GM10266 (cell line): ENCODE data around the gene RSPH1.

Experiments
- DNase-seq: peaks from one replicate; pipeline ENCODE4 v3.0.0; 2012; ENCODE audit errors: extremely low spot score
- CTCF ChIP-seq: IDR thresholded peaks from 2 replicates; pipeline ENCODE4 v1.5.1; 2012; ENCODE audit warnings: mild to moderate bottlenecking, low read depth; ENCODE audit not compliant: control insufficient read depth, insufficient read depth; ENCODE audit errors: missing control alignments

Gene RSPH1

DNA sequence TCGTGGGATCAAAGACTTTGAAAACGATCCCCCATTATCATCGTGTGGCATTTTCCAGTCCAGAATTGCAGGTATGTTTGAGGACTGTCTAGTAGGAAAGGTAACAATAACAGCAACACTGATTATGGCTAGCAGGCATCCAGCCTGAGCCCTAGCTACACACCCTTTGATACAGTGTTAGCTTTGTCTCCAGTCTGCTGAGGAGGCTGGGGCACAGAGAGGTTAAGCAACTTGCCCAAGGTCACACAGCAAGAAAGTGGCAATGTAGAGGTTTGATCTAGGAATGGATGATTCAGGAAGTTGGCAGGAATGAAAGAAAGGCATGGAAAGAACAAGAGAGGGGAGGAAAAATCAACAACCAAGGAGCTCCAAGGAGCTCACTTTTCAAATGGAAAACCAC lies 61.1 kb downstream of the RSPH1 start:
- TF ChIP-seq CTCF, result no peak
- DNase-seq, result no peak

DNA sequence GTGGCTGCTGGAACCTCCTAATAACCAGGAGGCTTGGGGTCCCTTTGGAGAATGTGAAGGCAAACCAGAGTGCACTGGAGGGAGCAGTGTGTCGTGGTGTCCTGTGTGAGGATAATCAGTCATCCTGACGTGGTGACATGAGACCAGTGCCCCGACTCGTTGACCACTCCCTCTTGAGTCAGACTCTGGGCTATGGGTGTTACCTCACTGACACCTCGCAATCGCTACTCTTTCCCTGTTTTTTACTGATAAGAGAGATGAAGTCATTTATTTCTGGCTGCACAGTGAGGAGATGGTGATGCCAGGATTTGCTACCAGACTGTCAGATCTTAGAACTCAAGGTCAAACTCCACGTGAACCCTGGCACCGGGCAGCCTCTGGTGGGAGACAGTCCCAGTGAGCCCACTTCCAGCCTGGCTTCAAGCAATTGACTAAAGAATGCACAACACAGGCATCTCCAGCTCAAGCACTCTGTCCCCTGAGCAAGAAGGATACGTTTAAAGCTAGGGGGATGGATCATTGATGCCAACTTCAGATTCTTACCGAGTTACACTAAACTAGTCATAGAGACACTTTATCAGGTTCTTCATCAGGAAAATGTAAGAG lies 62.0 kb downstream of the RSPH1 start:
- no peak for DNase-seq
- no peak for TF ChIP-seq CTCF

DNA sequence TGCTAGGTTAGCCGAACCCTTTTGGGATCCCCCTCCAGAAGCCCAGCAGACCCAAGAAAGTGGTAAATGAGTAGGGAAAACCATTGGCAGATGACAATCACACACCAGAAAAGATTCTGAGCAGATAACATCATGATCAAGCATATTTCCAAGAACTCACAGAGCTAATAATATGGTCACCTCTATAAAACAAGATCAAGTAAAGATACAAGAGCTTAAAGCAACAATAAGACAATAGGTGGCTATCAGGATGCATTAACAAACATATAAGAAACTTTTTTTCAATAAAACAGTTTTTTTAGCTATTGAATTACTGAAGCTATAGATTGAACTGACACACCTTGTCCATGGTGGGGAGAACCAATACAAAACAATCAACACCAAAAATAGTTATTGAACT lies 63.3 kb downstream of the RSPH1 start:
- TF ChIP-seq CTCF, result no peak

GRCh38 chr21:42431196-42431595 lies 64.8 kb downstream of the RSPH1 start:
- TF ChIP-seq CTCF, result no peak

More for the DNA sequence above, 63.3 kb downstream of the RSPH1 start:
- DNase-seq, result no peak

GRCh38 chr21:42430521-42430920 lies 65.5 kb downstream of the RSPH1 start:
- no peak for DNase-seq
- no peak for TF ChIP-seq CTCF

More at GRCh38 chr21:42431196-42431595, 64.8 kb downstream of the RSPH1 start:
- DNase-seq, result no peak

DNA sequence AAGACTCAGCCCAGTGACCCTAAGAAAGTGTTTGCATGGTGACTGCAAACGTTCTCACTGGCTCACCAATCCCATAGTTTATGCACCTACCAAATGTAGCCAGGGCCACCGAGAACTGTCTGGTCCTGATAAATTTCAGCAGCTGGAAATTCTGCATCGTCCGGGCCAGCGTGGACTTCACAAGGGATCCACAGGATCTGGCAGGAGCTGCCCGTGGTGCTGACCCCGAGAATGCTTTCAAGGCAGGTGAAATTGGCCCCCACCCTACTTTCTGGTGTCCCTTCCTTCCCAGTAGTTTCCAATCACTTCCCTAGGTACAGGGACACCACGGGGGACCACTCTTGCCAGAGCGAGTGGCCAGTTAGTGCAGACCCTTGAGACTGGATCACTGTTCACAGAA lies 66.2 kb downstream of the RSPH1 start:
- no peak for DNase-seq
- TF ChIP-seq CTCF, result no peak

- no peak for TF ChIP-seq CTCF
- no peak for DNase-seq
These were observed 67.0 kb downstream of the RSPH1 start for GRCh38 chr21:42429021-42429420.
